ENCODE results near the gene HASPIN.
"Not testable (repeated sequence)": the region's sequence is repeated elsewhere in the genome, so short reads cannot be mapped to it uniquely, and the experiment has no call there.

The HASPIN gene

DNA sequence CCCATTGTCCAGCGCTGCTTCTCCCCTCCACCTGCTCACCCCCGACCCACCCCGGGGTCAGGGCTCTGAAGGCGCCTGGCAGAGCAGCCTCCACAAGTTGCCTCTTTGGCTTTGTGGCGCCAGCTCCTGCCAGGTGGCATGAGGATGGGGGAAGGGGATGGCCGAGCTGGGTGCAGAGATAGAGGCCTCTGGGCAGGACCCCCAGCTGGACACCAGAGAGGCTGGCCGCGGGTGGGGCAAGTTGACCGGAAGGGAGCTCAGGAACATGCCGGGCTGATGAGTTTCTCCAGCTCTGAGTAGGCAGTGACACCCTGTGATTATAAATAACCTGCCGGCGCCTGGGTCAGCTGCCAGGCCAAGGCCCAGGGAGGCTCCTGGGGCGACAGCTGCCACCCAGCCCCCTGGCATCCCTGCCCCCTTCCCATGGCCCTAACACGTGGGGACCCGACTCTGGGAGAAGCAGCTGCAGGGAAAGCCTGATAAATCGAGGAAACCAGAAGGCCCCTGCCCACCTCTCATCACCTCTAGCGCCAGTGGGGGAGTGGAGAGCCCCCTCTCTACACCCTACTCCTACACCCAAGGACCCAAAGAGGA is 28.5 kb upstream of the HASPIN start:
- DNase-seq = peak in 2 of 10 donors; percentile 70 to 72
- intact Hi-C loops (cut with DNase I) = no loop called here

DNA sequence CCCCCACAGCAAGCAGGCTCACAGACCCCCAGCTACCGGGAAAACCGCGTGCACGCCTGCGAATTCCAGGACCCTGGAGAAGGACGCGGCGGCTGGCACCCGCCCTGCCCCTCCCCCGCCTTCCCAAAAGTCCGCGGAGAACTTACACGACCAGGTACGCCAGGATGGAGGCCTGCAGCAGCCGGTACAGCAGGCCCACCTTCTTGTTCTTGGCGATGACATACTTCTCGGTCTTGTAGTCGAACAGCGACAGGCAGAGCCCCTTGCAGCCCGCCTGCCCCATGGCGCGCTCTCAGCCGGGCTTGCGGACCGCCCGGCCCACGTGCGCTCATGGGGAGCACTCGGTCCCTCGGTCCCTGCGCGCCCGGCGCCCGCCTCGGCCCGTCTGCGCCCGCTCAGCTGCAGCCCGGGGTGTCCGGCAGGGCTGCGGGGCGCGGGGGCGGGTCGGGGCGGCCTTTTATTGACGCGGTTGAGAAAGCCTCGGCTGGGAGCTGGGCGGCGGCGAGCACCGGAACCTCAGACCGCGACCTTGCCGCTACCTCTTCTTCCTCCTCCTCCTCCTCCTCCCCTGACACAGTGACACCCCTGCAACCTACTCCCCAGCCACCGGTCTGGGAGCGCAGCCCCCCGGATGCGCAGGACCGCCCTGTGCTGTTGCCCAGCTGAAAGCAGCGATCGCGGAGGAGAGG is 27.8 kb upstream of the HASPIN start, which contains the start of gene P2RX5:
Gene P2RX5, minus strand, starts transcription at position 433 of the 689 bp plus-strand sequence. Its CDS starts 150 bp downstream, at position 283.
- DNase-seq = peak in 4 of 10 donors; percentile 19 to 83 (median 54)
- intact Hi-C loops (cut with DNase I) = no loop called here

DNA sequence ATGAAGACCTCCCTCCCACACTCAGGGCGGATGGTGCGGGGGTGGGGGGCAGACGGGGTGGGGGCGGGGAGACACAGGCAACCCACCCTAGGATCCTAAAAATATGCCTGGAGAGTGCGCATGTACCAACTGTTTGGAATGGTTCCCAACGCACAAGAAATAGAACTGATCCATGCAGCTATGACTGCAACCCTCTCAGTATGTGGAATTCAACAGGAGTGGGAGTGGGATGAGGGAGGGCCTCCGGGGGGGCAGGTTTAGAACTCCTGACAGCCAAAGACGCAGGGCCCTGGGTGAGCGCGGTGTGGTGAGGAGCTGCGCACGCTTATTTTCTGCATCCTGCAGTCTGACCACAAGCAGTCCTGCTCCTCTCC is 26.6 kb upstream of the HASPIN start:
- DNase-seq = peak in 4 of 10 donors; percentile 27 to 88 (median 62)
- intact Hi-C loops (cut with DNase I) = no loop called here

DNA sequence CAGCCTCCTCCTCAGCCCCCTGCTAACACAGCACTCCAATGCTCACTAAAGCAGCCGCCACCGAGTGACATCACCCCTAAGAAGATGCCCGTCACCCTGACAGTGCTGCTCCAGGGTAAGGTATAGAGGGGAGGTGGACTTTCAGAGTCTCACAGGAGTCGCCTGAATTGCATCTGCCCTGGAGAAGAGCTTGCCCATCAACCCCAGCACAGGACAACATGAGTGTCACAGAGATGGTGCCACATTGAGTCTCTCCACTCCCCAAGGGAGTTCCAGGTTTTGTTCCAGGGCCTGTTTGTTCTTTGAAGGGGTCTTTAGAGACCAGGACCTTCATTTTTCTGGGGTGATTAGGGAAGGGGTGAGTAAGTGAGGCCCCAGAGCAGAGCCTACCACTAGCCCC is 25.6 kb upstream of the HASPIN start:
- DNase-seq = peak in 1 of 10 donors; percentile 9

DNA sequence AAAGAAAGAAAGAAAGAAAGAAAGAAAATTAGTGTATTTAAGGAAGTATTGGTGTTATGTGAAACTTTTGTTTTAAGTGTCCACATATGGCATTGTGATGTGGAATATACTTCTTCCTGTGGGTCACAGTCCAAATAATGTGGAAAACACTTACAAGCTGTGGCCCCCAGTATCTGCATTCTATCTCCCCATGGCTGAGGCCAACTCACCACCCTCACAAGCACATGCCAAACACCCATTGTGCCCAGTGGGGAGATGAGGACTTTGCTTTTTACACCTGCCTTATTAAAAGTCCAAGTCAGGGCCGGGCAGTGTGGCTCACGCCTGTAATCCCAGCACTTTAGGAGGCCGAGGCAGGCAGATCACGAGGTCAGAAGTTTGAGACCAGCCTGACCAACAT is 23.8 kb upstream of the HASPIN start:
- intact Hi-C loops (cut with DNase I) = no loop called here
- DNase-seq = peak in 2 of 10 donors; percentile 30 to 42

More for the DNA sequence above, 25.6 kb upstream of the HASPIN start:
- intact Hi-C loops (cut with DNase I) = no loop called here

DNA sequence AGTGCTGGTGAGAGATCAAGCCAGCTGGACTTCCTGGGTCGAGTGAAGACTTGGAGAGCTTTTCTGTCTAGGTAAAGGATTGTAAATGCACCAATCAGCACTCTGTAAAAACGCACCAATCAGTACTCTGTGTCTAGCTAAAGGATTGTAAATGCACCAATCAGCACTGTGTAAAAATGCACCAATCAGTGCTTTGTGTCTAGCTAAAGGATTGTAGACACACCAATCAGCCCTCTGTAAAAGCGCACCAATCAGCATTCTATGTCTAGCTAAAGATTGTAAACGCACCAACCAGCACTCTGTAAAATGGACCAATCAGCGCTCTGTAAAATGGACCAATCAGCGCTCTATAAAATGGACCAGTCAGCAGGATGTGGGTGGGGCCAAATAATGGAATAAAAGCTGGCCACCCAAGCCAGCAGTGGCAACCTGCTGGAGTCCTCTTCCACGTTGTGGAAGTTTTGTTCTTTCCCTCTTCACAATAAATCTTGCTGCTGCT is 21.6 kb upstream of the HASPIN start:
- intact Hi-C loops (cut with DNase I); DNase-seq: not testable (repeated sequence)

DNA sequence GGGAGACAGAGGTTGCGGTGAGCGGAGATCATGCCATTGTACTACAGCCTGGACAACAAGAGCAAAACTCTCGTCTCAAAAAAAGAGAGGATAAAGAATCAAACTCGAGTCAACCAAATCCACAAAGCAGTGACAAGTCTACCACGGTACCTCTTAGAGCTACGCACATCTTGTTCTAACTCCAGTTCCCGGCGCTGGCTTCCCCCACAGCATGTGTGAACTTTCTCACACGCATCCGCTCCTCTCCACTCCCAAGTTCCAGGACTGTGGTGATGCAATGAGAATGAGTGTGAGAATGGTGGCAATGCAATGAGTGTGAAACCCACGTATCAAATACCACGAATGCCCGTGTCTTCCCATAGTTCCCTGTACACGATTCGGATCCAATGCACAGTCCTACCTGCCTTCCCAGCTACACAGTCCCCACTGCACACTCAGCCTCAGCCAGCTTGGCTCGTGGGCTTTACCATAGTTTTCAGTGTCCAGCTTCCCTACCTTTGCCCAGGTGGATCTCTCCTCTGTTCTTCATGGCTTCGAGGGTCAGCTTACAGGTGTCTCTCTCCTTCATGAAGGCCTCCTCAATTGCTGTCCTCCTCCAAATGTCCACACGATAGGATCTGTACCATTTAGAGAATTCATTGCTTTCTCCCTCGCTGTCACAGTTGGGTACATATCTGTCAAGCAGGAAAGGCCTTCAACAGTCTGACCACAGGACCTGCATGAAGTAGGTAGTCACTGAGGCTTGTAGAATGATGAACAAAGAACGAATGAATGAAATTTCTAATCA is 18.6 kb upstream of the HASPIN start:
- DNase-seq = peak in 1 of 10 donors; percentile 42
- intact Hi-C loops (cut with DNase I) = no loop called here

DNA sequence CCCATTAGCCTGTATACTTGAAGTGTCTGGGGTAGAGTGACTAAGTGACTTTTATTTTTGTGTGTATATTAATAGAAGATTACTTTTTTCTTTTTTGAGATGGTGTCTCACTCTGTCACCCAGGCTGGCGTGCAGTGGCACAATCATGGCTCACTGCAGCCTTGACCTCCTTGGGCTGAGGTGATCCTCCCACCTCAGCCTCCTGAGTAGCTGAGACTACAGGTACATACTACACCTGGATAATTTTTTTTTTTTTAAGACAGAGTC is 18.1 kb upstream of the HASPIN start:
- DNase-seq = peak in 1 of 10 donors; percentile 7
- intact Hi-C loops (cut with DNase I) = not testable (repeated sequence)

DNA sequence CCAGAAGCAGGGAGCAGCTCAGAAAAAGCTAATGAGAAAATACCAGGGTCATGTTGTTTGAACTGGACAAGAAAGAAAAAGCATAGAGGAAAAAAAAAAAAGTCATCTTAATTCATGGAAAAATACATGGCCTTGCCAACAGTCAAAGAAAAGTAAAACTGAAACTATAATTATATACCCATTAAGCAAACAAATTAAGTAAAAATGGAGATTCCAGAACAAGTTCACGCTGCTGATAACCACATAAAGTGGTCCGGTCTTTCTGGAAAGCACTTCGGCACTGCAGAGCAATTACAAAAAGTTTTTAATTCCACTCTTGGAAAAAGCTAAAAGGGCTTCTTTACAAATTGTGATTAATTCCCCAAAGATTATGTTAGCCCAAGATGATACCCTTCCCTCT is 15.3 kb upstream of the HASPIN start:
- DNase-seq = no peak
- intact Hi-C loops (cut with DNase I) = no loop called here

DNA sequence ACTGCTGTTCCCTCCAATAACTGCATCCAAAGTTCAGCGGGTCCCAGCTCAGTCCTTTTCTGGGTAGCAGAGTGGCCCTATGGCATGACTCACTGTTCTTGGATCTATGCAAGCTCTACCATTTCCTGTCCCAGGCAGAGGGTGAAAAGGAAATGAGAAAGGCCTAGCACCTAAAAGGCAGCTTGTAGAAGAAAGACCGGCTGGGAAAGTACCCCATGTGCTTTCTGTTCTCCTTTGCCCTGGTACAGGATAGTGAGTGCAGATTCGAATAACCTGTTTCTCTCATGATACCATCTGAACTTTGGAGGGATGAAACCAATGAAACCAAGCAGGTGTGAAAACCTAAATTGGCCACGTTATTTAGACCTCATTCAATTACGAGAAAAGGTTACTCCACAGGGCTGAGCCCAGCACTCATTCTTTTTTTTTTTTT is 12.7 kb upstream of the HASPIN start:
- no peak for DNase-seq
- intact Hi-C loops (cut with DNase I) = no loop called here

DNA sequence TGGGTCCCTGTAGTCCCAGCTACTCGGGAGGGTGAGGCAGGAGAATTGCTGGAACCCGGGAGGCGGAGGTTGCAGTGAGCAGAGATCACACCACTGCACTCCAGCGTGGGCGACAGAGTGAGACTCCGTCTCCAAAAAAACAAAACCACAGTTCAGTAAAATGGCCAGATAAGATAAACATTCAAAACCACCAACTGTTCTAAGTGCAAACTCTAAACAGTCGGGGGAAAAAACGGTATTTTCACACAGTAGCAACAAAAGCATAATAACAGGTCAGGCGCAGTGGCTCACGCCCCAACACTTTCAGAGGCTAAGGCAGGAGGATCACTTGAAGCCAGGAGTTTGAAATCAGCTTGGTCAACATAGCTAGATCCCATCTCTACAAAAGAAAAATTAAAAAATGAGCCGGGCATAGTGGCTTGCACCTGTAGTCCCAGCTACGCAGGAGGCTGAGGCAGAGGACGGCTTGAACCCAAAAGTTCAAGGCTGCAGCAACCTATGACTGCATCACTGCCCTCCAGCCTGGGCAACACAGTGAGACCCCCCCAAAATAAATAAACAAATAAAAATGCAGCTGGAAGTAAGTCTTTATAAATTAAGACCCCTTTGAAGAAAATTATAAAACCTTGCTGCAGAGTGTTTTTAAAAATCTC is 10.8 kb upstream of the HASPIN start:
- intact Hi-C loops (cut with DNase I) = no loop called here
- DNase-seq = peak in 1 of 10 donors; percentile 35

DNA sequence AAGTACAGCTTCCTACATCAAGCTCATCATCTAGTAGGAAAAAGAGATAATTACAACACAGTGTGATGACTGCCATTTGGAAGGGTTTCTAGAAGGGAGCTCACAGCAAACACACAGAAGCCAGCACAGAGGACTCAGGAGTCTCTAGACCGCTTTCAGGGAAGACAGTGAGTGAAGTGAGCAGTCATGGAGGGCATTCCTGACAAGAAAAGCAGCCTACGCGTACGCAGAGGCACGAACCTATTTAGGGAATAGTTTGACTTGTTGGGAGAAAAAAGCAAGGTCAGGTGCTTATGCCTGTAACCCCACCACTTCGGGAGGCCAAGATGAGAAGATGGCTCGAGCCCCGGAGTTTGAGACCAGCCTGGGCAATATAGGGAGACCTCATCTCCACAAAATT is 8.4 kb upstream of the HASPIN start:
- intact Hi-C loops (cut with DNase I) = no loop called here
- DNase-seq = peak in 1 of 10 donors; percentile 29

DNA sequence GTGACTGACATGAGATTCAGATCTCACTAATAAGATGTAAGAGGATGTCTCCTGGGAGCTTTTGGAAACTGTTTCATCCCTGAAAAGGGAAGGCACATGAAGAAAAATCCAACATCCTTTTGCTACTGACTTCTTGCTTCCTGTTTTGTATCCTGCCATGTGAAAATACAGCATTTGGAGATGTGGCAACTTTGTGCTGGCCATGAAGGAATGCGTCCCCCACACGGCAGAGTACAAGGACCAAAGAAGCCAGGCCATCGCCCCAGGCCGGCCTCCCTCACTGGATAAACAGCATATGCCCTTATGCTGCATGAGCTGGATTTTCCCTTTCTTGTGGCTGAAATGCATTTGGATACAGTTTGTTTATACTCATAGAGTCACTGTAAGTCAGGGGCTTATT is 5.5 kb upstream of the HASPIN start:
- intact Hi-C loops (cut with DNase I) = no loop called here
- DNase-seq = peak in 2 of 10 donors; percentile 11 to 45

DNA sequence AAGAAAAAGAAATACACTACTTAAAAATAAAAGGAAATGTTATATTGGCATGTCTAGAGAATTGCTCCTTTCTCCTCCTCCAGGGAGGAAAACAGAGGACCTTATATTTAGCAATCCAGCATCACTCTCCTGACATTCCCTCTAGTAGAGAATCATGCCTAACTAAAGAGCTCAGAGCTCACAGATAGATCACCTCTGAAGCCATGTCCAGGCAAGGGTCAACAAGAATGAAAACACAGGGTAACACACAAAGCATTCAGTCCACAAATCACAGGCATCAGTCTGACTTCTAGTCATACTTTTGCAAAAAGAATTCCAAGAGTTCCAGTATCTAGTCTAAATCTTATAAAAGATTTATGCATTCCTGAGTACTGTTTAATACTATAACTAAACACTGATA is 4.4 kb upstream of the HASPIN start:
- DNase-seq = no peak
- intact Hi-C loops (cut with DNase I) = no loop called here

DNA sequence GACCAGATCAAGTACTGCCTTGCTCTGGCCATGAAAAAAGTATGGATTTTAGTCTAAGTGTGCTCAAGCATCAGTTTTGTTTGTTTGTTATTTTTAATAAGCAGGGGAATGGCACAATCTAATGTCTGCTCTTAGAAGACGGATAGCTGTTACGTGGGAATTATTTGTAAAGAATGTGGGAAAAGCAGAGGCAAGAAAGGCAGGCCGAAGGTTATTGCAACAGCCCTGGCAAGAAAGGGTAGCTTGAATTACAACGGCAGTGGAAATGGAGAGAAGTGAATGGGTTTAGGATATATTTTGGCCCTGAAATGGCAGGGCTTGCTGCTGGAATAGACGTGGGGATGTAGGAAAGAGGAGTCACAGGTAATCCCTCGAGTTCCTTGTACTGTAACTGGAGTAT is 987 bp upstream of the HASPIN start:
- DNase-seq = no peak
- intact Hi-C loops (cut with DNase I) = loop anchor here (5.0 kb wide), 1 partner anchor 125 kb away; the partner anchor contains the start of gene NCBP3

DNA sequence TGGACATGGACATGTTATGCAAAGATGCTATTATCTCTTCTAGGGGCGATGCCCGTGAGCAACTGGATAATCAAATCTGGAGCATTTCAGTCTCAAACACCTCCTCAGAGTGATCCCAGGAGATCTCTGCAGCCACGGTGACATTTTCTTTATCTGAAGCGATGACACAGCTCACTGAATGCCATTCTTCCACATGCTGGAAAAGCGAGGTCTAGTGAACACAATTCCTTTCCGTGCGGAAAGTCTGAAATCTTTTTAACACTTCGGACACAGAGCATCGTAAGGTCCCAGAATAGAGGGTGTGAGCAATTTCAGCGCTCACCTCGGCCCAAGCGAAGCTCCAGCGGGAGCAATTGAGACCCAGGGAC is 531 bp upstream of the HASPIN start:
- DNase-seq = no peak

DNA sequence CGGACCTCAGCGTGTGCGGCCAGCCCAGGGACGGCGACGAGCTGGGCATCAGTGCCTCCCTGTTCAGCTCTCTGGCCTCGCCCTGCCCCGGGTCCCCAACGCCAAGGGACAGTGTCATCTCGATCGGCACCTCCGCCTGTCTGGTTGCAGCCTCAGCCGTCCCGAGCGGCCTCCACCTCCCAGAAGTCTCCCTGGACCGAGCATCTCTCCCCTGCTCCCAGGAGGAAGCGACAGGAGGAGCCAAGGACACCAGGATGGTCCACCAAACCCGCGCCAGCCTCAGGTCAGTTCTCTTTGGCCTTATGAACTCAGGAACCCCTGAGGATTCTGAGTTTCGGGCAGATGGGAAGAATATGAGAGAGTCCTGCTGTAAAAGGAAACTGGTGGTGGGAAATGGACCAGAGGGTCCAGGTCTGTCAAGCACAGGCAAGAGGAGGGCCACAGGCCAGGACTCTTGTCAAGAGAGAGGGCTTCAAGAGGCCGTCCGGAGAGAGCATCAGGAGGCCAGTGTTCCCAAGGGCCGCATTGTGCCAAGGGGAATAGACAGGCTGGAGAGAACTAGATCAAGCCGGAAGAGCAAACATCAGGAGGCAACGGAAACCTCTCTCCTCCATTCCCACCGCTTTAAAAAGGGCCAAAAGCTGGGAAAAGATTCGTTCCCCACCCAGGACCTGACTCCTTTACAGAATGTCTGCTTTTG is 825 bp downstream of the HASPIN start:
- intact Hi-C loops (cut with DNase I) = loop anchor here (5.0 kb wide), 1 partner anchor 123 kb away; the partner anchor contains the start of gene NCBP3
- peak in 2 of 10 donors; percentile 32 to 85 for DNase-seq

More for the DNA sequence above, 531 bp upstream of the HASPIN start:
- intact Hi-C loops (cut with DNase I) = loop anchor here (5.0 kb wide), 1 partner anchor 124 kb away; the partner anchor contains the start of gene NCBP3

DNA sequence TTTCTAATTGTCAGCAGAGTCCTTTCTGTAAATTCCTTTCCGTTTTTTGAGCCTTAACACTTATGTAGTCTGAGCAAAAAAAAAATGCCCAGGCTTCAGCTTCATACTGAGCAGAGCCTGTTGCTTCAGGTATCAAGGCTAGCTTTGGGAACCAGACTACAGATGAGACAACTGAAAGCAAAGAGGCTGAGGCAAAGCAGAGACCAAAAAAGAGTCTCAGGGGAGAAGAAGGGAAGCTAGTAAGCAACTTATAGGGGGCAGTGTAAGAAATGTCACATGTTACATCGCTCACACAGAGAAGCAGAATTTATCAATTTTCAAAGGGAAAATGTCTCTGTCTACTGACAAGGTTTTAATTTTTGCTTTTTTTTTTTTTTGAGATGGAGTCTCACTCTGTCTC is 3.3 kb downstream of the HASPIN start:
- no peak for DNase-seq
- intact Hi-C loops (cut with DNase I) = no loop called here

DNA sequence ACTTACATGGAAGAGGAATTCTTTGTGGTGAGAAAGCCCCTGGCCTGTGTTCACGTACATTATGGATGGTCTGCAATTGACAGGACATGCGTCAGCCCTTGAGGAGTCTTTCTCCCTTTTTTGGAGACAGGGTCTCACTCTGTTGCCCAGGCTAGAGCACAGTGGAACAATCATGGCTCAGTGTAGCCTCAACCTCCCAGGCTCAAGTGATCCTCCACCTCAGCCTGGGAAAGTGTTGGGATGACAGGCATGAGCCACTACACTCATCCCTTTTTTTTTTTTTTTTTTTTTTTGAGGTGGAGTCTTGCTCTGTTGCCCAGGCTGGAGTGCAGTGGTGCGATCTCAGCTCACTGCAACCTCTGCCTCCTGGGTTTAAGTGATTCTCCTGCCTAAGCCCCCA is 4.4 kb downstream of the HASPIN start:
- DNase-seq; intact Hi-C loops (cut with DNase I): not testable (repeated sequence)

DNA sequence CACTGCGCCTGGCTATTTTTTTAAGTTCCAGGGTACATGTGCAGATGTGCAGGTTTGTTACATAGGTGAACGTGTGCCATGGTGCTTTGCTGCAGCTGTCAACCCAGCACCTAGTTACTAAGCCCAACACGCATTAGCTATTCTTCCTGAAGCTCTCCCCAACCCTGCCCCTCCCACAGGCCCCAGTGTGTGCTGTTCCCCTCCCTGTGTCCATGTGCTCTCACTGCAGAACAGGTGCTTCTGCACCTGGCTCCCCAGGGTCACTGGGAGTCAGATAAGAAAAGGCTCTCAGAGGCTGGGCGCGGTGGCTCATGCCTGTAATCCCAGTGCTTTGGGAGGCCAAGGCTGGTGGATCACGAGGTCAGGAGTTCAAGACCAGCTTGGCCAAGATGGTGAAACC is 6.2 kb downstream of the HASPIN start:
- DNase-seq = peak in 1 of 10 donors; percentile 52
- intact Hi-C loops (cut with DNase I) = loop anchor here (10.0 kb wide), 1 partner anchor 345 kb away; no protein-coding TSS in a partner anchor

Measured in posterior cingulate gyrus (tissue), 11 donors.